Sigmoid colon (tissue), 7 donors: ENCODE results near the gene MAP3K7CL. TPM values are rescaled to one million over a fixed set of nuclear protein-coding genes. Genes with fewer than 3 reads are reported as not detected.

Experiments
- DNase-seq: peaks from one replicate; pipeline ENCODE4 v3.0.0-alpha.2; 2019
- H3K27ac ChIP-seq, 4 donors: fragments of 200-600 bp; sonication (generic); one replicate each; pipeline ENCODE4 v1.5.1; 2016 to 2019; ENCODE audit warnings: mild to moderate bottlenecking in 1 of 4
- H3K27me3 ChIP-seq, 3 donors: fragments of 200-600 bp; sonication (generic); one replicate each; pipeline ENCODE4 v1.5.1; 2019; ENCODE audit warnings: mild to moderate bottlenecking in 1 of 3
- H3K36me3 ChIP-seq, 4 donors: fragments of 200-600 bp; sonication (generic); one replicate each; pipeline ENCODE4 v1.5.1; 2016 to 2019
- H3K4me1 ChIP-seq, 4 donors: fragments of 200-600 bp; sonication (generic); one replicate each; pipeline ENCODE4 v1.5.1; 2017 to 2019
- H3K4me3 ChIP-seq, 4 donors: fragments of 200-600 bp; sonication (generic); one replicate each; pipeline ENCODE4 v1.5.1; 2017 to 2019; ENCODE audit warnings: mild to moderate bottlenecking in 2 of 4, moderate library complexity in 1 of 4
- H3K9me3 ChIP-seq, 4 donors: fragments of 200-600 bp in 3 of 4; sonication (generic) in 3 of 4; one replicate each; pipeline versions ENCODE4 v1.5.1 to v1.6.1; 2013 to 2019
- EP300 ChIP-seq, 4 donors: sonication (generic); formaldehyde crosslinking; IDR thresholded peaks; one replicate each; pipeline ENCODE4 v1.6.1; 2017; ENCODE audit warnings: antibody characterized with exemption in 4 of 4
- POLR2A ChIP-seq, 2 donors: fragments of 450-650 bp; IDR thresholded peaks; one replicate each; pipeline ENCODE4 v1.6.1; 2016; ENCODE audit warnings: antibody characterized with exemption in 2 of 2, mild to moderate bottlenecking in 2 of 2, moderate library complexity in 2 of 2
- POLR2AphosphoS5 ChIP-seq, 4 donors: sonication (generic); formaldehyde crosslinking; IDR thresholded peaks; one replicate each; pipeline ENCODE4 v1.6.1; 2017; ENCODE audit warnings: antibody characterized with exemption in 4 of 4
- WGBS, 2 donors: extraction: QIAGEN DNeasy Blood & Tissue Kit; methylation state at CpG; one replicate each; pipeline ENCODE4 v1.1.7; 2013; 5-methylcytosine and 5-hydroxymethylcytosine counted together
- intact Hi-C: fragments of 100-400 bp; cut with DNase I; formaldehyde crosslinking; loops from one replicate; pipeline ENCODE4 v1.15.1; 2023
- polyA plus RNA-seq, 3 donors: library from polyadenylated mRNA; stranded (reverse); fragments of 200-250 nt; gene quantifications; one replicate each; pipeline ENCODE4 v1.2.3, GENCODE V29; 2013
- total RNA-seq, 4 donors: library from RNA; depleted of rRNA; stranded (reverse); fragments of >200 nt; gene quantifications; one replicate each; pipeline ENCODE4 v1.1.0, GENCODE V29; 2016
- TF ChIP-seq, protein P1 (sequence below), 4 experiments: fragments of 450-650 bp in 3 of 4; fragments of 200-600 bp in 1 of 4; IDR thresholded peaks; one replicate each; pipeline ENCODE4 v1.5.1; 2016 to 2019; ENCODE audit warnings: antibody characterized with exemption in 4 of 4, mild to moderate bottlenecking in 3 of 4, moderate library complexity in 2 of 4
- donor health status: healthy with polysubstance abuse.
- donor health status: Bipolar disorder and iron deficiency.
- donor health status: healthy.

Gene MAP3K7CL
- total and polyA plus RNA-seq, 7 donors: 2.3 to 12.2 (median 4.6) TPM

DNA sequence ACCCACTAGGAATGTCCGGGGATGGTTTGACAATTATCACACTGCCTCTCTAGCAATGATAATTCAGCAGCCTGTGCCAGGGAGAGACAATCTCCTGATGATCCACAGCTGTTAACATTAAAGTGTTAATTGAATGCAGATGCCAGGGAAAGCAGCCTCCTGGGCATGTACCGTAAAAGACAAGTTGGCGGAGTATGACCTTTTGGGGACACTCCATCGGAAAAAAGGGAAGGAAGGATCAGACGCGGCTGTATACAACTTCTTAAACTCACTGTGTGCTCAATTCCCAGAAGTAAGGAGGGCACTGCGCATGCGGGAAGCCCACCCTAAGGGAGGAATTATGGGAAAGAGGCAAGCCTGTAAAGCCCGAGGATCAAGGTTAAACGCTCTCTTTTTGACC lies 62.6 kb downstream of the MAP3K7CL start:
- Histone ChIP-seq H3K27me3 (no peaks in the 10 kb centered on the region), H3K9me3 (no peaks in the 10 kb centered on the region), H3K4me1 (peaks cover 0 to 37% (median 18%) of the 10 kb centered on the region in 4 donors), H3K4me3 (peak overlapping the region in 2 of 4 donors; percentile 14 to 26), H3K36me3 (no peaks in the 10 kb centered on the region), H3K27ac (no peak overlapping the region)
- intact Hi-C loops: no loop called here
- 59 to 80% methylated on average over 10 of the region's 10 CpGs for WGBS, 2 donors
- no peak for DNase-seq
- TF ChIP-seq, protein P1, sequence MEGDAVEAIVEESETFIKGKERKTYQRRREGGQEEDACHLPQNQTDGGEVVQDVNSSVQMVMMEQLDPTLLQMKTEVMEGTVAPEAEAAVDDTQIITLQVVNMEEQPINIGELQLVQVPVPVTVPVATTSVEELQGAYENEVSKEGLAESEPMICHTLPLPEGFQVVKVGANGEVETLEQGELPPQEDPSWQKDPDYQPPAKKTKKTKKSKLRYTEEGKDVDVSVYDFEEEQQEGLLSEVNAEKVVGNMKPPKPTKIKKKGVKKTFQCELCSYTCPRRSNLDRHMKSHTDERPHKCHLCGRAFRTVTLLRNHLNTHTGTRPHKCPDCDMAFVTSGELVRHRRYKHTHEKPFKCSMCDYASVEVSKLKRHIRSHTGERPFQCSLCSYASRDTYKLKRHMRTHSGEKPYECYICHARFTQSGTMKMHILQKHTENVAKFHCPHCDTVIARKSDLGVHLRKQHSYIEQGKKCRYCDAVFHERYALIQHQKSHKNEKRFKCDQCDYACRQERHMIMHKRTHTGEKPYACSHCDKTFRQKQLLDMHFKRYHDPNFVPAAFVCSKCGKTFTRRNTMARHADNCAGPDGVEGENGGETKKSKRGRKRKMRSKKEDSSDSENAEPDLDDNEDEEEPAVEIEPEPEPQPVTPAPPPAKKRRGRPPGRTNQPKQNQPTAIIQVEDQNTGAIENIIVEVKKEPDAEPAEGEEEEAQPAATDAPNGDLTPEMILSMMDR (IDR thresholded peaks at IDR 0.05): no peak
- no peak for TF ChIP-seq EP300 (IDR thresholded peaks at IDR 0.05)
- peak in 1 of 4 donors; percentile 10 for TF ChIP-seq POLR2AphosphoS5 (IDR thresholded peaks at IDR 0.05)

DNA sequence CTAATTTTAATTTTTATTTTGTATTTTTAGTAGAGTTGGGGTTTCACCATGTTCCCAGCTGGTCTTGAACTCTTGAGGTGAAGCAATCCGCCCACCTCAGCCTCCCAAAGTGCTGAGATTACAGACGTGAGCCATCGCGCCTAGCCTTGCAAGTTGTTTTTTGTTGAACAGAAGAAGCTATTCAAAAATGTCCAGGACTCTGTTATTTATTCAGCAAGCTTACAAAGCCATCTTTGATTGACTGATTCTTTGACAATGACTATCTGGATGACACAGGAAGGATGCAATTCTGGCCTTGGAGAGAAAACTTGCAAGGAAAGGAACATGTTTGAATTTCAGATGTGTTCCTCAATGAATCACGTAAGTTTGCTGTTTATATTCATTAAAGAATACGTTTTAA lies 63.5 kb downstream of the MAP3K7CL start:
- H3K36me3 ChIP-seq: no peaks in the 10 kb centered on the region
- no peak overlapping the region for H3K27ac ChIP-seq
- H3K4me1 ChIP-seq: peaks cover 0 to 31% (median 16%) of the 10 kb centered on the region in 4 donors
- no peak for TF ChIP-seq POLR2A (IDR thresholded peaks at IDR 0.05)
- TF ChIP-seq POLR2AphosphoS5 (IDR thresholded peaks at IDR 0.05): no peak
- TF ChIP-seq, protein P1 (IDR thresholded peaks at IDR 0.05): no peak
- TF ChIP-seq EP300 (IDR thresholded peaks at IDR 0.05): no peak
- 89 to 90% methylated on average over 6 of the region's 6 CpGs for WGBS, 2 donors
- DNase-seq: no peak
- intact Hi-C loops: no loop called here
- no peak overlapping the region for H3K4me3 ChIP-seq
- no peaks in the 10 kb centered on the region for H3K27me3 ChIP-seq
- H3K9me3 ChIP-seq: no peaks in the 10 kb centered on the region

DNA sequence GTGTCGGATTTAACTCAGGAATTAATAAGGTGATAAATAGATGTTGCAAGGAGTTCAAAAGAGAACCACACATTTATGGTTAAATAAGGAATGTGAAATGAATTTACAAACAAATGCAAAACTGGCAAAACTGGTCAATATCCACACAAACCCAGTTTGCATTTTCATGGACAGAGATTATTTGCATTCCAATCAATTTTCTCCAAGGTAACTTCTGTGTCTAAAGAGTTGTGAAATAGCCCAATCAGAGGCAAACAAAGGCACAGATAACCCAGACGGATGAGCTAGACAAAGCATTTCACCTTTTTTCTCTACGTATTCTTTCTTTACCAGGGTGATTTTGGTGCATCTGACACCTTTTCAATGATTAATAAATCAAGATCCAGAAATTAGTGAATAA lies 63.9 kb downstream of the MAP3K7CL start:
- no peaks in the 10 kb centered on the region for H3K9me3 ChIP-seq
- WGBS, 2 donors: 92 to 95% methylated on average over 3 of the region's 3 CpGs
- no peak for DNase-seq
- no peak overlapping the region for H3K27ac ChIP-seq
- no peaks in the 10 kb centered on the region for H3K36me3 ChIP-seq
- H3K4me3 ChIP-seq: no peak overlapping the region
- TF ChIP-seq EP300 (IDR thresholded peaks at IDR 0.05): no peak
- no peak for TF ChIP-seq POLR2AphosphoS5 (IDR thresholded peaks at IDR 0.05)
- TF ChIP-seq, protein P1 (IDR thresholded peaks at IDR 0.05): no peak
- TF ChIP-seq POLR2A (IDR thresholded peaks at IDR 0.05): no peak
- H3K4me1 ChIP-seq: peaks cover 0 to 31% (median 16%) of the 10 kb centered on the region in 4 donors
- no peaks in the 10 kb centered on the region for H3K27me3 ChIP-seq
- intact Hi-C loops: no loop called here

DNA sequence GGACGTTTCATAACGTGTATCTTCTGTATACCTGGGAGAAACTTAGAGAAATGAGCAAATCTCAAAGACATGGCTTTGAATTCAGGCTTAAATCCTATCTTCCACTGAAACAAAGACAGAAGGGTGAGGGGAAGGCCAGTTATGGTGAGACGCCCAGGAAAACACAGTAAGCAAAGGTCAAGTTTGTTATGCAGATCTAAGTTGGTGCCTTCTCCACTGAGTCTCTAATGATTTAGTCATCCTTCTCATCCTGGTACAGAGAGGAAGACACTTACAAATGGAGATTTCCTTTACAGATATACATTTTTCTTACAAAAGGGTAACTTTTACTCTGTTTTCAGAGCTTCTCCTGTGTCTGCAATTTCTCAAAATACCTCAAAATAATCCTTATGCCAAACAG lies 64.4 kb downstream of the MAP3K7CL start:
- H3K9me3 ChIP-seq: no peaks in the 10 kb centered on the region
- intact Hi-C loops: no loop called here
- no peaks in the 10 kb centered on the region for H3K27me3 ChIP-seq
- no peak for TF ChIP-seq POLR2AphosphoS5 (IDR thresholded peaks at IDR 0.05)
- no peak for TF ChIP-seq EP300 (IDR thresholded peaks at IDR 0.05)
- no peak for TF ChIP-seq POLR2A (IDR thresholded peaks at IDR 0.05)
- TF ChIP-seq, protein P1 (IDR thresholded peaks at IDR 0.05): no peak
- H3K36me3 ChIP-seq: no peaks in the 10 kb centered on the region
- 65 to 73% methylated on average over 3 of the region's 3 CpGs for WGBS, 2 donors
- peak overlapping the region in 1 of 4 donors; percentile 62 for H3K27ac ChIP-seq
- H3K4me3 ChIP-seq: no peak overlapping the region
- H3K4me1 ChIP-seq: peaks cover 0 to 31% (median 16%) of the 10 kb centered on the region in 4 donors
- no peak for DNase-seq
